ENCODE measurements around the gene TCF23.

Gene TCF23

GRCh38 chr2:27133195-27133875, 15.5 kb upstream of the TCF23 start:
- H3K4me3 ChIP-seq (ENCODE audit: low read length): peak overlapping the region; percentile 84
- no peaks in the 10 kb centered on the region for H3K27me3 ChIP-seq (ENCODE audit: control insufficient read depth, insufficient read depth, low read length)
- H3K9me3 ChIP-seq (ENCODE audit: control insufficient read depth, low read length): no peaks in the 10 kb centered on the region
- peak overlapping the region; percentile 88 for H3K9ac ChIP-seq (ENCODE audit: low read length)
- peaks cover 14% of the 10 kb centered on the region for H3K4me1 ChIP-seq (ENCODE audit: control insufficient read depth, insufficient read depth, low read length)
- H3K36me3 ChIP-seq (ENCODE audit: control insufficient read depth, insufficient read depth, low read length): peaks cover 12% of the 10 kb centered on the region

GRCh38 chr2:27133905-27134780, 14.7 kb upstream of the TCF23 start, which contains the start of gene PREB:
Gene PREB, minus strand, starts transcription at chr2:27134636. Its CDS starts 215 bp downstream, at chr2:27134421.
- peaks cover 12% of the 10 kb centered on the region for H3K36me3 ChIP-seq (ENCODE audit: control insufficient read depth, insufficient read depth, low read length)
- peak within 1 kb of the TSS; percentile 84 for H3K4me3 ChIP-seq (ENCODE audit: low read length)
- peaks cover 14% of the 10 kb centered on the region for H3K4me1 ChIP-seq (ENCODE audit: control insufficient read depth, insufficient read depth, low read length)
- H3K9ac ChIP-seq (ENCODE audit: low read length): peak within 1 kb of the TSS; percentile 88
- H3K9me3 ChIP-seq (ENCODE audit: control insufficient read depth, low read length): no peaks in the 10 kb centered on the region
- H3K27me3 ChIP-seq (ENCODE audit: control insufficient read depth, insufficient read depth, low read length): no peaks in the 10 kb centered on the region

GRCh38 chr2:27134781-27135477, 13.9 kb upstream of the TCF23 start:
- H3K4me3 ChIP-seq (ENCODE audit: low read length): peak overlapping the region; percentile 84
- H3K36me3 ChIP-seq (ENCODE audit: control insufficient read depth, insufficient read depth, low read length): peaks cover 12% of the 10 kb centered on the region
- no peaks in the 10 kb centered on the region for H3K9me3 ChIP-seq (ENCODE audit: control insufficient read depth, low read length)
- H3K27me3 ChIP-seq (ENCODE audit: control insufficient read depth, insufficient read depth, low read length): no peaks in the 10 kb centered on the region
- peaks cover 14% of the 10 kb centered on the region for H3K4me1 ChIP-seq (ENCODE audit: control insufficient read depth, insufficient read depth, low read length)
- H3K9ac ChIP-seq (ENCODE audit: low read length): peak overlapping the region; percentile 88

GRCh38 chr2:27135478-27135955, 13.3 kb upstream of the TCF23 start:
- peaks cover 14% of the 10 kb centered on the region for H3K4me1 ChIP-seq (ENCODE audit: control insufficient read depth, insufficient read depth, low read length)
- H3K36me3 ChIP-seq (ENCODE audit: control insufficient read depth, insufficient read depth, low read length): peaks cover 12% of the 10 kb centered on the region
- no peaks in the 10 kb centered on the region for H3K27me3 ChIP-seq (ENCODE audit: control insufficient read depth, insufficient read depth, low read length)
- H3K9ac ChIP-seq (ENCODE audit: low read length): no peak overlapping the region
- no peak overlapping the region for H3K4me3 ChIP-seq (ENCODE audit: low read length)
- H3K9me3 ChIP-seq (ENCODE audit: control insufficient read depth, low read length): no peaks in the 10 kb centered on the region

- H3K9me3 ChIP-seq (ENCODE audit: control insufficient read depth, low read length): no peaks in the 10 kb centered on the region
- peaks cover under 1% of the 10 kb centered on the region for H3K36me3 ChIP-seq (ENCODE audit: control insufficient read depth, insufficient read depth, low read length)
- no peak overlapping the region for H3K4me3 ChIP-seq (ENCODE audit: low read length)
These were observed 12.1 kb upstream of the TCF23 start for GRCh38 chr2:27136751-27137150.

GRCh38 chr2:27137322-27137935, 11.4 kb upstream of the TCF23 start:
- Histone ChIP-seq H3K4me1 (ENCODE audit: control insufficient read depth, insufficient read depth, low read length) (peaks cover 13% of the 10 kb centered on the region), H3K4me3 (ENCODE audit: low read length) (no peak overlapping the region), H3K36me3 (ENCODE audit: control insufficient read depth, insufficient read depth, low read length) (no peaks in the 10 kb centered on the region), H3K9me3 (ENCODE audit: control insufficient read depth, low read length) (no peaks in the 10 kb centered on the region), H3K27me3 (ENCODE audit: control insufficient read depth, insufficient read depth, low read length) (no peaks in the 10 kb centered on the region), H3K9ac (ENCODE audit: low read length) (no peak overlapping the region)

More at GRCh38 chr2:27136751-27137150, 12.1 kb upstream of the TCF23 start:
- Histone ChIP-seq H3K9ac (ENCODE audit: low read length) (no peak overlapping the region), H3K27me3 (ENCODE audit: control insufficient read depth, insufficient read depth, low read length) (no peaks in the 10 kb centered on the region), H3K4me1 (ENCODE audit: control insufficient read depth, insufficient read depth, low read length) (peaks cover 14% of the 10 kb centered on the region)

- Histone ChIP-seq H3K4me3 (ENCODE audit: low read length) (no peak overlapping the region), H3K27me3 (ENCODE audit: control insufficient read depth, insufficient read depth, low read length) (no peaks in the 10 kb centered on the region), H3K9ac (ENCODE audit: low read length) (no peak overlapping the region), H3K36me3 (ENCODE audit: control insufficient read depth, insufficient read depth, low read length) (no peaks in the 10 kb centered on the region), H3K4me1 (ENCODE audit: control insufficient read depth, insufficient read depth, low read length) (peaks cover 6% of the 10 kb centered on the region), H3K9me3 (ENCODE audit: control insufficient read depth, low read length) (no peaks in the 10 kb centered on the region)
These were observed 10.7 kb upstream of the TCF23 start for GRCh38 chr2:27138111-27138510.

GRCh38 chr2:27139310-27139709, 9.5 kb upstream of the TCF23 start, which contains the start of gene PRR30:
Gene PRR30, minus strand, starts transcription at chr2:27139410. Its CDS starts 1,081 bp downstream, at chr2:27138329.
- H3K9ac ChIP-seq (ENCODE audit: low read length): no peak within 1 kb of the TSS

GRCh38 chr2:27143285-27143684, 5.5 kb upstream of the TCF23 start:
- Histone ChIP-seq H3K9ac (ENCODE audit: low read length) (no peak overlapping the region), H3K36me3 (ENCODE audit: control insufficient read depth, insufficient read depth, low read length) (no peaks in the 10 kb centered on the region), H3K27me3 (ENCODE audit: control insufficient read depth, insufficient read depth, low read length) (no peaks in the 10 kb centered on the region), H3K4me1 (ENCODE audit: control insufficient read depth, insufficient read depth, low read length) (peaks cover 6% of the 10 kb centered on the region), H3K9me3 (ENCODE audit: control insufficient read depth, low read length) (no peaks in the 10 kb centered on the region), H3K4me3 (ENCODE audit: low read length) (no peak overlapping the region)

More at GRCh38 chr2:27139310-27139709, 9.5 kb upstream of the TCF23 start, which contains the start of gene PRR30:
- Histone ChIP-seq H3K4me1 (ENCODE audit: control insufficient read depth, insufficient read depth, low read length) (peaks cover 6% of the 10 kb centered on the region), H3K27me3 (ENCODE audit: control insufficient read depth, insufficient read depth, low read length) (no peaks in the 10 kb centered on the region), H3K4me3 (ENCODE audit: low read length) (no peak within 1 kb of the TSS), H3K36me3 (ENCODE audit: control insufficient read depth, insufficient read depth, low read length) (no peaks in the 10 kb centered on the region), H3K9me3 (ENCODE audit: control insufficient read depth, low read length) (no peaks in the 10 kb centered on the region)

- Histone ChIP-seq H3K4me3 (ENCODE audit: low read length) (no peak overlapping the region), H3K9me3 (ENCODE audit: control insufficient read depth, low read length) (no peaks in the 10 kb centered on the region), H3K4me1 (ENCODE audit: control insufficient read depth, insufficient read depth, low read length) (peaks cover 22% of the 10 kb centered on the region), H3K27me3 (ENCODE audit: control insufficient read depth, insufficient read depth, low read length) (no peaks in the 10 kb centered on the region), H3K36me3 (ENCODE audit: control insufficient read depth, insufficient read depth, low read length) (no peaks in the 10 kb centered on the region), H3K9ac (ENCODE audit: low read length) (no peak overlapping the region)
These were observed 3.1 kb upstream of the TCF23 start for GRCh38 chr2:27145682-27146081.

GRCh38 chr2:27147935-27148334, 869 bp upstream of the TCF23 start:
- Histone ChIP-seq H3K9ac (ENCODE audit: low read length) (no peak overlapping the region), H3K36me3 (ENCODE audit: control insufficient read depth, insufficient read depth, low read length) (no peaks in the 10 kb centered on the region)

More at GRCh38 chr2:27147935-27148334, 869 bp upstream of the TCF23 start:
- no peaks in the 10 kb centered on the region for H3K9me3 ChIP-seq (ENCODE audit: control insufficient read depth, low read length)
- H3K4me1 ChIP-seq (ENCODE audit: control insufficient read depth, insufficient read depth, low read length): peaks cover 24% of the 10 kb centered on the region
- no peak overlapping the region for H3K4me3 ChIP-seq (ENCODE audit: low read length)
- no peaks in the 10 kb centered on the region for H3K27me3 ChIP-seq (ENCODE audit: control insufficient read depth, insufficient read depth, low read length)
